GM06990 (cell line): ENCODE results near the gene KRTAP4-1.
"Not testable (repeated sequence)": the region's sequence is repeated elsewhere in the genome, so short reads cannot be mapped to it uniquely, and the experiment has no call there.

Source experiments
- DNase-seq: peaks from one replicate; pipeline ENCODE4 v3.0.0-alpha.2; 2011; ENCODE audit not compliant: insufficient read length; ENCODE audit errors: extremely low read depth
- H3K27me3 ChIP-seq: replicated peaks from 2 replicates; pipeline ENCODE4 v1.6.0; 2011; ENCODE audit warnings: low read length; ENCODE audit not compliant: control insufficient read depth, insufficient read depth
- H3K36me3 ChIP-seq: 2 replicates; pipeline ENCODE4 v1.5.1; 2011; ENCODE audit warnings: low read length; ENCODE audit not compliant: control insufficient read depth, insufficient read depth
- H3K4me3 ChIP-seq: replicated peaks from 2 replicates; pipeline ENCODE4 v1.5.1; 2011; ENCODE audit warnings: low read depth, mild to moderate bottlenecking, control low read depth, low read length
- CTCF ChIP-seq: IDR thresholded peaks from 2 replicates; pipeline ENCODE4 v1.5.1; 2011; ENCODE audit warnings: low read length, control low read depth, mild to moderate bottlenecking, inconsistent platforms; ENCODE audit not compliant: insufficient read depth, poor library complexity, severe bottlenecking

KRTAP4-1 gene

GRCh38 chr17:41147531-41148204, 37.0 kb downstream of the KRTAP4-1 start:
- no peak for TF ChIP-seq CTCF

GRCh38 chr17:41145261-41145660, 39.5 kb downstream of the KRTAP4-1 start:
- TF ChIP-seq CTCF = no peak
- Histone ChIP-seq H3K4me3 (no peak overlapping the region), H3K36me3 (no peaks in the 10 kb centered on the region), H3K27me3 (no peaks in the 10 kb centered on the region)
- DNase-seq = no peak

More at GRCh38 chr17:41147531-41148204, 37.0 kb downstream of the KRTAP4-1 start:
- H3K4me3 ChIP-seq = no peak overlapping the region
- H3K27me3 ChIP-seq = no peaks in the 10 kb centered on the region
- H3K36me3 ChIP-seq = no peaks in the 10 kb centered on the region
- no peak for DNase-seq

GRCh38 chr17:41144846-41145245, 39.9 kb downstream of the KRTAP4-1 start:
- no peak for DNase-seq
- no peaks in the 10 kb centered on the region for H3K36me3 ChIP-seq
- no peak overlapping the region for H3K4me3 ChIP-seq
- no peak for TF ChIP-seq CTCF
- H3K27me3 ChIP-seq = no peaks in the 10 kb centered on the region

- Histone ChIP-seq H3K4me3 (no peak overlapping the region), H3K36me3 (no peaks in the 10 kb centered on the region)
- DNase-seq = no peak
Observed at GRCh38 chr17:41141361-41141760, 43.4 kb downstream of the KRTAP4-1 start.

GRCh38 chr17:41140360-41141131, 44.2 kb downstream of the KRTAP4-1 start, which contains the start of gene KRTAP4-6:
Gene KRTAP4-6, minus strand, starts transcription at chr17:41140544. Its CDS starts 57 bp downstream, at chr17:41140487.
- no peaks in the 10 kb centered on the region for H3K27me3 ChIP-seq
- DNase-seq = no peak
- H3K4me3 ChIP-seq = no peak within 1 kb of the TSS
- H3K36me3 ChIP-seq = no peaks in the 10 kb centered on the region
- no peak for TF ChIP-seq CTCF

More at GRCh38 chr17:41141361-41141760, 43.4 kb downstream of the KRTAP4-1 start:
- no peak for TF ChIP-seq CTCF
- no peaks in the 10 kb centered on the region for H3K27me3 ChIP-seq

GRCh38 chr17:41139865-41140264, 44.8 kb downstream of the KRTAP4-1 start:
- not testable (repeated sequence) for DNase-seq, H3K4me3 ChIP-seq, H3K36me3 ChIP-seq, H3K27me3 ChIP-seq
